Caki2 (cell line): ENCODE data around the gene NDUFS6. TPM values are rescaled to one million over a fixed set of nuclear protein-coding genes. Genes with fewer than 3 reads are reported as not detected.
A peak's percentile ranks its signal among the peaks of the same experiment; 100 is the strongest.
"Not testable (repeated sequence)": the region's sequence is repeated elsewhere in the genome, so short reads cannot be mapped to it uniquely, and the experiment has no call there.

ENCODE experiments used
- DNase-seq: peaks from one replicate; pipeline ENCODE4 v3.0.0-alpha.2; 2015; ENCODE audit warnings: low read depth
- in situ Hi-C: cut with HindIII; loops from 2 replicates; pipeline ENCODE4 v1.10.0; 2016; ENCODE audit warnings: low sequenced_read_pairs, low pct_unique_long_range_greater_than_20kb, mixed read lengths
- total RNA-seq: library from RNA; depleted of rRNA; stranded (reverse); fragments of >200 nt; shearing (Covaris generic); gene quantifications from 2 replicates; pipeline ENCODE4 v1.2.3, GENCODE V29; 2014; ENCODE audit warnings: low replicate concordance

NDUFS6 gene
- total RNA-seq, 1 experiment from 2014 or later: 48.4 TPM

GRCh38 chr5:1793301-1793740, 7.9 kb upstream of the NDUFS6 start:
- DNase-seq: no peak
- in situ Hi-C loops: no loop called here

- no peak for DNase-seq
These were observed 7.0 kb upstream of the NDUFS6 start for GRCh38 chr5:1793966-1794900.

GRCh38 chr5:1794901-1795290, 6.3 kb upstream of the NDUFS6 start:
- in situ Hi-C loops: no loop called here
- no peak for DNase-seq

More at GRCh38 chr5:1793966-1794900, 7.0 kb upstream of the NDUFS6 start:
- in situ Hi-C loops: no loop called here

GRCh38 chr5:1795506-1795905, 5.7 kb upstream of the NDUFS6 start:
- in situ Hi-C loops: no loop called here
- DNase-seq: no peak

- in situ Hi-C loops: no loop called here
- DNase-seq: no peak
These were observed 5.3 kb upstream of the NDUFS6 start for GRCh38 chr5:1795931-1796330.

GRCh38 chr5:1796371-1797102, 4.7 kb upstream of the NDUFS6 start:
- DNase-seq: no peak
- in situ Hi-C loops: no loop called here

- in situ Hi-C loops: no loop called here
- no peak for DNase-seq
These were observed 4.0 kb upstream of the NDUFS6 start for GRCh38 chr5:1797103-1797800.

GRCh38 chr5:1797855-1798254, 3.4 kb upstream of the NDUFS6 start:
- in situ Hi-C loops: no loop called here

GRCh38 chr5:1798589-1798988, 2.6 kb upstream of the NDUFS6 start:
- in situ Hi-C loops, DNase-seq: not testable (repeated sequence)

More at GRCh38 chr5:1797855-1798254, 3.4 kb upstream of the NDUFS6 start:
- DNase-seq: no peak

GRCh38 chr5:1799110-1799601, 2.1 kb upstream of the NDUFS6 start:
- in situ Hi-C loops: no loop called here

GRCh38 chr5:1799602-1800471, 1.4 kb upstream of the NDUFS6 start, which contains the start of gene MRPL36:
MRPL36 (minus strand) TSS chr5:1799837; CDS start chr5:1798935, 902 bp downstream.
- in situ Hi-C loops: no loop called here
- DNase-seq: peak; percentile 86

More at GRCh38 chr5:1799110-1799601, 2.1 kb upstream of the NDUFS6 start:
- peak; percentile 26 for DNase-seq

- in situ Hi-C loops: no loop called here
- peak; percentile 62 for DNase-seq
These were observed 560 bp upstream of the NDUFS6 start for GRCh38 chr5:1800472-1801221.

GRCh38 chr5:1801967-1802295, 724 bp downstream of the NDUFS6 start:
- in situ Hi-C loops: no loop called here
- no peak for DNase-seq

GRCh38 chr5:1803192-1803591, 2.0 kb downstream of the NDUFS6 start:
- DNase-seq: no peak
- in situ Hi-C loops: no loop called here

GRCh38 chr5:1804001-1804690, 2.9 kb downstream of the NDUFS6 start:
- DNase-seq: no peak
- in situ Hi-C loops: no loop called here

GRCh38 chr5:1805326-1805725, 4.1 kb downstream of the NDUFS6 start:
- no peak for DNase-seq
- in situ Hi-C loops: no loop called here
